Caco-2 (cell line): Measurements from ENCODE around the gene LPCAT1. TPM values are rescaled to one million over a fixed set of nuclear protein-coding genes. Genes with fewer than 3 reads are reported as not detected.
"Not testable (repeated sequence)": the region's sequence is repeated elsewhere in the genome, so short reads cannot be mapped to it uniquely, and the experiment has no call there.

Experiments used
- BruUV-seq: library from RNA; stranded (reverse); fragments of 400-500 nt; replicated peaks from 2 replicates; lab custom pipeline; 2021; lab: Mats Ljungman, UMichigan
- CTCF ChIA-PET: fragments of 300-600 bp; sonication (Branson Sonifier 250); formaldehyde crosslinking; loops from one replicate; lab custom pipeline; 2022; ENCODE audit warnings: antibody characterized with exemption; lab: Charles Lee
- POLR2A ChIA-PET: fragments of 300-600 bp; sonication (Branson Sonifier 250); formaldehyde crosslinking; loops from one replicate; lab custom pipeline; 2022; ENCODE audit warnings: antibody characterized with exemption; lab: Charles Lee
- DNase-seq, 2 experiments: peaks; one replicate each; pipeline versions ENCODE4 v3.0.0 to v3.0.0-alpha.2; 2020 to 2022
- H3K27me3 ChIP-seq: replicated peaks from 2 replicates; pipeline ENCODE4 v1.6.0; 2011; ENCODE audit warnings: low read length; ENCODE audit not compliant: control insufficient read depth, insufficient read depth
- H3K36me3 ChIP-seq: 2 replicates; pipeline ENCODE4 v1.5.1; 2011; ENCODE audit warnings: low read length; ENCODE audit not compliant: control insufficient read depth, insufficient read depth
- H3K4me1 ChIP-seq: fragments of 250-450 bp; sonication (Bioruptor Pico); 2 replicates; pipeline ENCODE4 v1.5.1; 2020; ENCODE audit warnings: mild to moderate bottlenecking
- H3K4me3 ChIP-seq: 2 replicates; pipeline ENCODE4 v1.5.1; 2011; ENCODE audit warnings: low read depth, mild to moderate bottlenecking, control low read depth, low read length
- H3K9me3 ChIP-seq: fragments of 250-450 bp; sonication (Bioruptor Pico); 2 replicates; pipeline ENCODE4 v1.5.1; 2020; ENCODE audit warnings: mild to moderate bottlenecking, moderate library complexity
- H3K27ac Mint-ChIP-seq: one replicate; pipeline ENCODE4 v1.8.0; 2022; ENCODE audit warnings: mixed read lengths; ENCODE audit not compliant: unreplicated experiment
- H3K27me3 Mint-ChIP-seq: one replicate; pipeline ENCODE4 v1.8.0; 2022; ENCODE audit warnings: mixed read lengths; ENCODE audit not compliant: insufficient read depth, unreplicated experiment
- H3K36me3 Mint-ChIP-seq: one replicate; pipeline ENCODE4 v1.8.0; 2022; ENCODE audit warnings: mild to moderate bottlenecking, mixed read lengths; ENCODE audit not compliant: insufficient read depth, unreplicated experiment
- H3K4me1 Mint-ChIP-seq: one replicate; pipeline ENCODE4 v1.8.0; 2022; ENCODE audit warnings: low read depth, mixed read lengths; ENCODE audit not compliant: unreplicated experiment
- H3K4me3 Mint-ChIP-seq: one replicate; pipeline ENCODE4 v1.8.0; 2022; ENCODE audit warnings: mild to moderate bottlenecking, moderate library complexity, mixed read lengths; ENCODE audit not compliant: unreplicated experiment
- H3K9me3 Mint-ChIP-seq: one replicate; pipeline ENCODE4 v1.8.0; 2022; ENCODE audit warnings: mixed read lengths; ENCODE audit not compliant: unreplicated experiment
- intact Hi-C: fragments of 100-400 bp; cut with micrococcal nuclease; formaldehyde crosslinking; loops from one replicate; pipeline ENCODE4 v1.10.0; 2022; ENCODE audit not compliant: unreplicated experiment
- total RNA-seq: library from RNA; stranded (reverse); gene quantifications from 2 replicates; pipeline ENCODE4 v1.2.3, GENCODE V29; 2022
- TF ChIP-seq, protein P1 (sequence below), 2 experiments: fragments of 200-600 bp in 1 of 2; IDR thresholded peaks; 1 replicate in 1 of 2; 2 replicates in 1 of 2; pipeline versions ENCODE4 v1.5.1 to v1.8.0; 2011 to 2022; ENCODE audit warnings: antibody characterized with exemption in 1 of 2, control low read depth in 1 of 2, inconsistent platforms in 1 of 2, low read depth in 1 of 2, low read length in 1 of 2, mild to moderate bottlenecking in 1 of 2, moderate library complexity in 1 of 2; ENCODE audit not compliant: insufficient read depth in 1 of 2, severe bottlenecking in 1 of 2, unreplicated experiment in 1 of 2

Gene LPCAT1
- total RNA-seq, 1 experiment from 2014 or later = 52.8 TPM

GRCh38 chr5:1540831-1541701 lies 17.3 kb upstream of the LPCAT1 start:
- H3K27me3 Mint-ChIP-seq = peaks cover 3% of the 10 kb centered on the region
- no peaks in the 10 kb centered on the region; the same call in 1 of the 2 replicates for H3K9me3 ChIP-seq
- DNase-seq = no peak
- no peak overlapping the region for H3K4me3 ChIP-seq
- H3K9me3 Mint-ChIP-seq = no peaks in the 10 kb centered on the region
- no peaks in the 10 kb centered on the region for H3K27me3 ChIP-seq
- no TSS peak for BruUV-seq
- CTCF ChIA-PET = no interaction called here
- H3K4me3 Mint-ChIP-seq = no peak overlapping the region
- H3K36me3 ChIP-seq = no peaks in the 10 kb centered on the region
- POLR2A ChIA-PET = no interaction called here
- no peaks in the 10 kb centered on the region for H3K4me1 Mint-ChIP-seq
- H3K36me3 Mint-ChIP-seq = no peaks in the 10 kb centered on the region
- H3K27ac Mint-ChIP-seq = no peak overlapping the region
- H3K4me1 ChIP-seq = no peaks in the 10 kb centered on the region
- TF ChIP-seq, protein P1, sequence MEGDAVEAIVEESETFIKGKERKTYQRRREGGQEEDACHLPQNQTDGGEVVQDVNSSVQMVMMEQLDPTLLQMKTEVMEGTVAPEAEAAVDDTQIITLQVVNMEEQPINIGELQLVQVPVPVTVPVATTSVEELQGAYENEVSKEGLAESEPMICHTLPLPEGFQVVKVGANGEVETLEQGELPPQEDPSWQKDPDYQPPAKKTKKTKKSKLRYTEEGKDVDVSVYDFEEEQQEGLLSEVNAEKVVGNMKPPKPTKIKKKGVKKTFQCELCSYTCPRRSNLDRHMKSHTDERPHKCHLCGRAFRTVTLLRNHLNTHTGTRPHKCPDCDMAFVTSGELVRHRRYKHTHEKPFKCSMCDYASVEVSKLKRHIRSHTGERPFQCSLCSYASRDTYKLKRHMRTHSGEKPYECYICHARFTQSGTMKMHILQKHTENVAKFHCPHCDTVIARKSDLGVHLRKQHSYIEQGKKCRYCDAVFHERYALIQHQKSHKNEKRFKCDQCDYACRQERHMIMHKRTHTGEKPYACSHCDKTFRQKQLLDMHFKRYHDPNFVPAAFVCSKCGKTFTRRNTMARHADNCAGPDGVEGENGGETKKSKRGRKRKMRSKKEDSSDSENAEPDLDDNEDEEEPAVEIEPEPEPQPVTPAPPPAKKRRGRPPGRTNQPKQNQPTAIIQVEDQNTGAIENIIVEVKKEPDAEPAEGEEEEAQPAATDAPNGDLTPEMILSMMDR (IDR thresholded peaks at IDR 0.05; ENCODE audit: insufficient read depth in 1 of 2, low read depth in 1 of 2, low read length in 1 of 2, severe bottlenecking in 1 of 2, unreplicated experiment in 1 of 2) = no peak
- intact Hi-C loops = no loop called here

DNA sequence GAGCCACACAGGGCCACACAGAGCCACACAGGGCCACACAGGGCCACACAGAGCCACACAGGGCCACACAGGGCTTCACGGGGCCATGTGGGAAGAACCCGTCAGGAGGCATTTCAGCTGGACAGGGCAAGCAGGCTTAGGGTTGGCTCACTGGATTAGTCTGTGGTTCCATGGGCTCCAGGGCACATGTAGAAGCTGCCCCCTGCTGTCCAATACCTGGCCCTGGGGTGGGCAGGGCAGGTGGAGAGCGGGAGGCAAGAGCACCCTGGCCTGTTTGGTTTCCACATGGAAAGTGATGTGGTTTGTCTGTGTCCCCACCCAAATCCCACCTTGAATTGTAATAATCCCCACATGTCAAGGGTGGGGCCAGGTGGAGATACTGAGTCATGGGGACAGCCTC lies 16.4 kb upstream of the LPCAT1 start:
- DNase-seq = no peak
- POLR2A ChIA-PET = no interaction called here
- intact Hi-C loops = no loop called here
- BruUV-seq = no TSS peak
- Mint-ChIP-seq H3K27me3 (peaks cover 7% of the 10 kb centered on the region), H3K27ac (no peak overlapping the region), H3K4me1 (no peaks in the 10 kb centered on the region), H3K4me3 (no peak overlapping the region), H3K36me3 (no peaks in the 10 kb centered on the region), H3K9me3 (no peaks in the 10 kb centered on the region)
- TF ChIP-seq, protein P1 (IDR thresholded peaks at IDR 0.05; ENCODE audit: insufficient read depth in 1 of 2, low read depth in 1 of 2, low read length in 1 of 2, severe bottlenecking in 1 of 2, unreplicated experiment in 1 of 2) = no peak
- Histone ChIP-seq H3K27me3 (no peaks in the 10 kb centered on the region), H3K9me3 (no peaks in the 10 kb centered on the region; the same call in 1 of the 2 replicates), H3K4me1 (no peaks in the 10 kb centered on the region), H3K36me3 (no peaks in the 10 kb centered on the region), H3K4me3 (no peak overlapping the region)
- CTCF ChIA-PET = no interaction called here

- H3K4me1 ChIP-seq, CTCF ChIA-PET, intact Hi-C loops, H3K9me3 ChIP-seq, H3K27ac Mint-ChIP-seq, H3K36me3 Mint-ChIP-seq, DNase-seq, POLR2A ChIA-PET, H3K4me3 Mint-ChIP-seq, H3K9me3 Mint-ChIP-seq, H3K4me3 ChIP-seq, BruUV-seq, H3K27me3 ChIP-seq, H3K36me3 ChIP-seq, H3K4me1 Mint-ChIP-seq: not testable (repeated sequence)
- peaks cover 12% of the 10 kb centered on the region for H3K27me3 Mint-ChIP-seq
Measured at GRCh38 chr5:1539393-1540161, 15.8 kb upstream of the LPCAT1 start.
